ENCODE data around the gene NFIX. TPM values are rescaled to one million over a fixed set of nuclear protein-coding genes. Genes with fewer than 3 reads are reported as not detected.

The NFIX gene
- total RNA-seq, 2 experiments from 2014 or later, result 3.0 to 3.3 TPM

DNA sequence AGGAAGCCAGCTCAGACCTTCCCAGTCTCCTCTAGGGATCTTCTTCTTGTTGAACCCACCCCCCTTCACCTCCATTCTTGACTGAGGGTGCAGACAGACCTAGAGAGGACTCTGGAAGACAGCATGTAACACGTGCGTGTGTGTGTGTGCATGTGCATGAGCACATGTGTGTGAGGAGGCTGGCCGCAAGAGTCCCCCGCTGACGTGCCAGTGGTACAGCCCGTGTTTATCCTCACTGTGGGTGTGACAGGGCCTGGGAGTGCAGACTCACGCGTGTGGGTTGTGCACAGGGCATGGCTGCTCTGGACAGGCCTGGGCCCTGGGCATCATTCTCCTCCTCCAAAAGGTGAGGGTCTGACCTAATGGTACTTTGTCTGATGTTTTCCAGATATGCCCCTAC lies 81.0 kb downstream of the NFIX start:
- TF ChIP-seq, protein P1, sequence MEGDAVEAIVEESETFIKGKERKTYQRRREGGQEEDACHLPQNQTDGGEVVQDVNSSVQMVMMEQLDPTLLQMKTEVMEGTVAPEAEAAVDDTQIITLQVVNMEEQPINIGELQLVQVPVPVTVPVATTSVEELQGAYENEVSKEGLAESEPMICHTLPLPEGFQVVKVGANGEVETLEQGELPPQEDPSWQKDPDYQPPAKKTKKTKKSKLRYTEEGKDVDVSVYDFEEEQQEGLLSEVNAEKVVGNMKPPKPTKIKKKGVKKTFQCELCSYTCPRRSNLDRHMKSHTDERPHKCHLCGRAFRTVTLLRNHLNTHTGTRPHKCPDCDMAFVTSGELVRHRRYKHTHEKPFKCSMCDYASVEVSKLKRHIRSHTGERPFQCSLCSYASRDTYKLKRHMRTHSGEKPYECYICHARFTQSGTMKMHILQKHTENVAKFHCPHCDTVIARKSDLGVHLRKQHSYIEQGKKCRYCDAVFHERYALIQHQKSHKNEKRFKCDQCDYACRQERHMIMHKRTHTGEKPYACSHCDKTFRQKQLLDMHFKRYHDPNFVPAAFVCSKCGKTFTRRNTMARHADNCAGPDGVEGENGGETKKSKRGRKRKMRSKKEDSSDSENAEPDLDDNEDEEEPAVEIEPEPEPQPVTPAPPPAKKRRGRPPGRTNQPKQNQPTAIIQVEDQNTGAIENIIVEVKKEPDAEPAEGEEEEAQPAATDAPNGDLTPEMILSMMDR (IDR thresholded peaks at IDR 0.05), result no peak
- POLR2A ChIA-PET, result no interaction called here
- no peaks in the 10 kb centered on the region for H3K9me3 Mint-ChIP-seq
- H3K36me3 Mint-ChIP-seq (ENCODE audit: low read depth), result no peaks in the 10 kb centered on the region
- Histone ChIP-seq H3K27me3 (ENCODE audit: control insufficient read depth in 1 of 2, insufficient read depth in 2 of 2, low read length in 2 of 2) (peaks cover 0 to 2% of the 10 kb centered on the region in 2 experiments), H3K9me3 (ENCODE audit: control insufficient read depth in 1 of 2, insufficient read depth in 1 of 2, low read length in 2 of 2) (no peaks in the 10 kb centered on the region), H3K4me3 (ENCODE audit: low read length) (no peak overlapping the region), H3K36me3 (ENCODE audit: insufficient read depth, low read length) (no peaks in the 10 kb centered on the region), H3K27ac (ENCODE audit: low read depth in 1 of 2, low read length in 2 of 2) (no peak overlapping the region), H3K4me1 (ENCODE audit: insufficient read depth, low read length) (peaks cover 12% of the 10 kb centered on the region)
- no peak for DNase-seq
- no peak overlapping the region for H3K4me3 Mint-ChIP-seq
- intact Hi-C loops (cut with DNase I, micrococcal nuclease), result loop anchor here in 1 of 2 experiments (5.0 kb wide), 1 partner anchor 39 kb away; no protein-coding TSS in a partner anchor
- no peak for ATAC-seq (ENCODE audit: poor library complexity)
- H3K27me3 Mint-ChIP-seq, result no peaks in the 10 kb centered on the region
- CTCF ChIA-PET, result no interaction called here
- H3K27ac Mint-ChIP-seq, result no peak overlapping the region
- H3K4me1 Mint-ChIP-seq (ENCODE audit: low read depth), result no peaks in the 10 kb centered on the region

DNA sequence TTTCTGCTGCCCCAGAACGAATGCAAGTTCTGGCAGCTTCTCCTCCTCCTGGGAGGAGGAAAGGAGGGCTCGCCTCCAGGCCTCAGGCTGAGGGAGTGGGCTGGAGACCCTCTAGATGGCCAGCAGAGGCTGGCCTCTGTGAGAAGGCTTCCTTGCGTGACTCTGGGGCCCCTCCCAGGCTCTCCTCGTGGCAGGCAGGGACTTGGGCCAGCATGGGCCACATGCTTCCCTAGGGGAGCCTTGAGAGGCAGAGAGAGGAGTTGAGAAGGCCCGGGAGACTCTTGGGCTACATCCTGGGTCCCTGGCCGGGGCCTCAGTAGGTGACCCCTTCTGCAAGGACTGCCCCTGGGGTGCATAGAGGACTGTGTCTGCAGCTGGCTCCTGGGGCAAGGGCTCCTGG lies 81.5 kb downstream of the NFIX start:
- Mint-ChIP-seq H3K4me1 (ENCODE audit: low read depth) (no peaks in the 10 kb centered on the region), H3K36me3 (ENCODE audit: low read depth) (no peaks in the 10 kb centered on the region), H3K27me3 (no peaks in the 10 kb centered on the region), H3K4me3 (no peak overlapping the region), H3K27ac (no peak overlapping the region), H3K9me3 (no peaks in the 10 kb centered on the region)
- Histone ChIP-seq H3K4me1 (ENCODE audit: insufficient read depth, low read length) (peaks cover 12% of the 10 kb centered on the region), H3K36me3 (ENCODE audit: insufficient read depth, low read length) (no peaks in the 10 kb centered on the region), H3K4me3 (ENCODE audit: low read length) (no peak overlapping the region), H3K27ac (ENCODE audit: low read depth in 1 of 2, low read length in 2 of 2) (no peak overlapping the region), H3K27me3 (ENCODE audit: control insufficient read depth in 1 of 2, insufficient read depth in 2 of 2, low read length in 2 of 2) (peaks cover 0 to 2% of the 10 kb centered on the region in 2 experiments), H3K9me3 (ENCODE audit: control insufficient read depth in 1 of 2, insufficient read depth in 1 of 2, low read length in 2 of 2) (no peaks in the 10 kb centered on the region)
- POLR2A ChIA-PET, result no interaction called here
- TF ChIP-seq, protein P1 (IDR thresholded peaks at IDR 0.05), result no peak
- intact Hi-C loops (cut with DNase I, micrococcal nuclease), result loop anchor here in 1 of 2 experiments (5.0 kb wide), 1 partner anchor 39 kb away; no protein-coding TSS in a partner anchor
- DNase-seq (no peak), ATAC-seq (ENCODE audit: poor library complexity) (no peak)
- CTCF ChIA-PET, result interaction anchor here (1.4 kb wide), 1 partner anchor 111 kb away, joined by 4 read pairs; no protein-coding TSS in a partner anchor

DNA sequence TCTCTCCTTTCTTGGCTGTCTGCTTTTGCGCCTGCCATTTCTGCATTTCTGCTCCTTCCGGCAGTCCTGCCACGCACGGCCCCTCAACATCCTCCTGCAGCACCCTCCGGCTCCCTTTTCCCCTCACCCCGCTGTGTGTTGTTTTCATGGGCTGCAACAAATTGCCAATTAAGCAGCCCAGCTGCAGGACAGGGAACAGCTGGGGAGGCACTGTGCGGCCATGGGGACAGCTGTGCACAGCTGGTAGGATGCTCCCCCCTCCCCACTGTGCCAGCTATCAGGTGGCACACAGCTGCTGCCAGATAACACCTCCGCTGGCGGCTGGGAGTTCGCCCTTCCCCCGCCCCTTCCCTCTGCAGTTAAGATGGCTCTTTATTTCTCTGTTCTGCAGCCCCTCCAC lies 82.0 kb downstream of the NFIX start:
- H3K27me3 Mint-ChIP-seq, result no peaks in the 10 kb centered on the region
- H3K9me3 ChIP-seq (ENCODE audit: control insufficient read depth in 1 of 2, insufficient read depth in 1 of 2, low read length in 2 of 2), result no peaks in the 10 kb centered on the region
- ChIA-PET POLR2A (no interaction called here), CTCF (interaction anchor here (1.4 kb wide), 1 partner anchor 112 kb away, joined by 4 read pairs; no protein-coding TSS in a partner anchor)
- H3K9me3 Mint-ChIP-seq, result no peaks in the 10 kb centered on the region
- H3K36me3 Mint-ChIP-seq (ENCODE audit: low read depth), result no peaks in the 10 kb centered on the region
- peaks cover 12% of the 10 kb centered on the region for H3K4me1 ChIP-seq (ENCODE audit: insufficient read depth, low read length)
- H3K4me3 Mint-ChIP-seq, result no peak overlapping the region
- ATAC-seq (ENCODE audit: poor library complexity) (no peak), DNase-seq (no peak)
- TF ChIP-seq, protein P1 (IDR thresholded peaks at IDR 0.05), result no peak
- H3K27ac Mint-ChIP-seq, result no peak overlapping the region
- peaks cover 0 to 2% of the 10 kb centered on the region in 2 experiments for H3K27me3 ChIP-seq (ENCODE audit: control insufficient read depth in 1 of 2, insufficient read depth in 2 of 2, low read length in 2 of 2)
- no peak overlapping the region for H3K27ac ChIP-seq (ENCODE audit: low read depth in 1 of 2, low read length in 2 of 2)
- no peaks in the 10 kb centered on the region for H3K36me3 ChIP-seq (ENCODE audit: insufficient read depth, low read length)
- intact Hi-C loops (cut with DNase I, micrococcal nuclease), result loop anchor here in 1 of 2 experiments (5.0 kb wide), 1 partner anchor 40 kb away; no protein-coding TSS in a partner anchor
- no peaks in the 10 kb centered on the region for H3K4me1 Mint-ChIP-seq (ENCODE audit: low read depth)
- H3K4me3 ChIP-seq (ENCODE audit: low read length), result no peak overlapping the region
